Esophagus squamous epithelium (tissue), 4 donors: Measurements from ENCODE around the gene ONECUT3.

Source experiments
- CTCF ChIP-seq, 6 experiments: fragments of 450-650 bp in 4 of 6; fragments of 200-600 bp in 2 of 6; sonication (generic) in 2 of 6; IDR thresholded peaks; one replicate each; pipeline ENCODE4 v1.5.1; 2016 to 2019; ENCODE audit warnings: antibody characterized with exemption in 6 of 6, mild to moderate bottlenecking in 4 of 6, moderate library complexity in 4 of 6
- POLR2A ChIP-seq, 4 donors: fragments of 450-650 bp; IDR thresholded peaks; one replicate each; pipeline ENCODE4 v1.6.1; 2017; ENCODE audit warnings: antibody characterized with exemption in 4 of 4, mild to moderate bottlenecking in 4 of 4, moderate library complexity in 3 of 4

GRCh38 chr19:1770866-1771576 is 17.7 kb downstream of the ONECUT3 start:
- no peak for TF ChIP-seq CTCF (IDR thresholded peaks at IDR 0.05)
- TF ChIP-seq POLR2A (IDR thresholded peaks at IDR 0.05) = no peak
